ENCODE results near the gene CSRP1. TPM values are rescaled to one million over a fixed set of nuclear protein-coding genes. Genes with fewer than 3 reads are reported as not detected.
A peak's percentile ranks its signal among the peaks of the same experiment; 100 is the strongest.

Gene CSRP1
- total and polyA plus RNA-seq, 9 of the 15 experiments (the other 6 are each of a cell fraction or from before 2014, with no cell fraction given) = 6.8 to 39.4 (median 23.7) TPM

GRCh38 chr1:201480231-201481003 lies 26.5 kb downstream of the CSRP1 start (continued):
- no peak for TF ChIP-seq ZNF140 (CRISPR knock-in tag; IDR thresholded peaks at IDR 0.05)
- no peak for TF ChIP-seq RBM17 (IDR thresholded peaks at IDR 0.05; ENCODE audit: borderline replicate concordance, low read depth, low read length)
- TF ChIP-seq NFIC (IDR thresholded peaks at IDR 0.05) = 0 out of 2 replicates have a peak, but pooled peaks have one; percentile 19
- no peak for TF ChIP-seq ZNF518B (CRISPR knock-in tag; IDR thresholded peaks at IDR 0.05)
- TF ChIP-seq KAT2B (IDR thresholded peaks at IDR 0.05; ENCODE audit: low read depth, low read length) = no peak
- TF ChIP-seq ZNF695 (CRISPR knock-in tag; IDR thresholded peaks at IDR 0.05) = no peak
- TF ChIP-seq GTF2A2 (tag; IDR thresholded peaks at IDR 0.05) = no peak
- TF ChIP-seq FOXA3 (CRISPR knock-in tag; conservative IDR thresholded peaks at IDR 0.05 in 1 of 2, IDR thresholded peaks at IDR 0.05 in 1 of 2) = no peak
- no peak for TF ChIP-seq CREB3L1 (IDR thresholded peaks at IDR 0.05; ENCODE audit: borderline replicate concordance, low read depth)
- TF ChIP-seq ZNF717 (CRISPR knock-in tag; IDR thresholded peaks at IDR 0.05) = no peak
- peak; percentile 65; the same call in 1 of the 2 replicates for TF ChIP-seq TCF7 (IDR thresholded peaks at IDR 0.05; ENCODE audit: borderline replicate concordance)
- 0 out of 2 replicates have a peak, but pooled peaks have one; percentile 23 for TF ChIP-seq GTF2E2 (tag; IDR thresholded peaks at IDR 0.05)
- TF ChIP-seq SMAD4 (CRISPR knock-in tag; conservative IDR thresholded peaks at IDR 0.05) = peak; percentile 64; the same call in 1 of the 2 replicates
- no peak for TF ChIP-seq KLF6 (CRISPR knock-in tag; IDR thresholded peaks at IDR 0.05; ENCODE audit: borderline replicate concordance)
- TF ChIP-seq SRSF3 (IDR thresholded peaks at IDR 0.05; ENCODE audit: insufficient read depth, low read length) = no peak
- peak; percentile 66 to 76 for TF ChIP-seq MAZ (CRISPR knock-in tag; conservative IDR thresholded peaks at IDR 0.05 in 1 of 2, IDR thresholded peaks at IDR 0.05 in 1 of 2)
- TF ChIP-seq TRIM28 (IDR thresholded peaks at IDR 0.05) = no peak
- 0 out of 2 replicates have a peak, but pooled peaks have one; percentile 51 for TF ChIP-seq NCOR1 (IDR thresholded peaks at IDR 0.05)
- TF ChIP-seq ZFP1 (CRISPR knock-in tag; IDR thresholded peaks at IDR 0.05) = no peak
- TF ChIP-seq ZNF197 (CRISPR knock-in tag; IDR thresholded peaks at IDR 0.05; ENCODE audit: low read depth) = no peak
- TF ChIP-seq YY1 (IDR thresholded peaks at IDR 0.05; ENCODE audit: borderline replicate concordance in 1 of 3, control insufficient read depth in 1 of 3, extremely low read depth in 1 of 3, insufficient read depth in 3 of 3, insufficient read length in 1 of 3, insufficient replicate concordance in 2 of 3, low read depth in 1 of 3, low read length in 2 of 3) = peak in 2 of 3 experiments; percentile 71 to 87
- no peak for TF ChIP-seq MCM3 (IDR thresholded peaks at IDR 0.05)
- TF ChIP-seq PHTF2 (CRISPR knock-in tag; IDR thresholded peaks at IDR 0.05) = no peak
- peak; percentile 56; the same call in 1 of the 2 replicates for TF ChIP-seq KLF1 (tag; IDR thresholded peaks at IDR 0.05)
